OCI-LY3 (cell line): ENCODE data around the gene PAWR.

Experiments
- CTCF ChIP-seq: fragments of 200-600, 300-600 bp; sonication (generic); IDR thresholded peaks from 2 replicates; pipeline ENCODE4 v1.5.1; 2014; ENCODE audit warnings: antibody characterized with exemption, low read length, low read depth
- EZH2phosphoT487 ChIP-seq: fragments of 200-600 bp; shearing (Covaris generic); IDR thresholded peaks from 2 replicates; pipeline ENCODE4 v1.6.1; 2018; ENCODE audit warnings: antibody characterized with exemption, mixed run types, low read depth

- TF ChIP-seq CTCF (peak; percentile 88), EZH2phosphoT487 (no peak)
Observed at GRCh38 chr12:79547735-79548609, 142.8 kb downstream of the PAWR start.
